Stimulated activated naive CD4-positive, alpha-beta T cell treated with Interleukin-2 at 50 U/mL for 16 hours (primary cell): ENCODE measurements around the gene CLSTN2.

Experiments
- DNase-seq: peaks from one replicate; lab custom pipeline; 2025; lab: John Stamatoyannopoulos, UW

Gene CLSTN2

GRCh38 chr3:139935016-139935865 lies at the start of gene CLSTN2:
Gene CLSTN2, plus strand, starts transcription at chr3:139935185.
- no peak for DNase-seq

GRCh38 chr3:139887431-139887830 lies 47.6 kb upstream of the CLSTN2 start:
- DNase-seq = no peak

- DNase-seq = no peak
These were observed 46.3 kb upstream of the CLSTN2 start for GRCh38 chr3:139888561-139889140.

- no peak for DNase-seq
These were observed 41.6 kb upstream of the CLSTN2 start for GRCh38 chr3:139893267-139893962.

GRCh38 chr3:139893963-139894642 lies 40.9 kb upstream of the CLSTN2 start:
- no peak for DNase-seq

GRCh38 chr3:139894643-139894989 lies 40.4 kb upstream of the CLSTN2 start:
- no peak for DNase-seq

DNA sequence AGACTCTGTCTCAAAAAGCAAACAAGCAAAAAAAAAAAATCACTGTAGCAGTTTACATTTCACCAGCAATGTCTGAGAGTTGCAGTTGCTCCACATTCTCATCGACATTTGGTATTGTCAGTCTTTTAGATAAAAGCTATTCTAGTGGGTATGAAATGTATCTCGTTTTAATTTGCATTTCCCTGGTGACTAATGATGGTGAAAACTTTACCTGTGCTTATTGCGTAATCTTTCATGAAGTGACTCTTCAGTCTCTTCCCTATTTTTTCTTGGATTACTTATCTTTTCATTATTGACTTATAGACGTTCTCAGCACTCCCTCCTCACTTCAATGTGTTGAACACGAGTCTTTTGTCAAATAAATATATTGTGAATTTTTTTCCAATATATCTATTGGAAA lies 37.2 kb upstream of the CLSTN2 start:
- no peak for DNase-seq

DNA sequence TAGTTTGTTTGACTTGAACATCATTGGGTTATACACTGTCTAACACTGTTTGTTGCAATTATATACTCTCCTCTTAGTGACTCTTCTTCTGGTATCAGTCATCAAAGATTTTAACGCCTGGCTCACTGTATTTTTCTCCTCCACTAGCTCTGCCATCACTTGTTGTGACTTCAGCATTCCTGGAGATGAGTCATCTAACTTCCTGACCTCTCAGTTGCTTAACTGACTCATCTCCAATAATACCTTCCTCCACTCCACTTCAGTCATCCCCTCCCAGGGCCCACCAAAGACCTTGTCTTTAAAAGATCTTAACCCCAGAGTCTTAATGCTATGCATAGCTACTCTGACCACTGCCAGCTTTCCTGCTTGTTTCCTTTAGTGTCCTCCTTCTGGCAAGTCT lies 28.6 kb upstream of the CLSTN2 start:
- DNase-seq = no peak

GRCh38 chr3:139909811-139910210 lies 25.2 kb upstream of the CLSTN2 start:
- DNase-seq = no peak

- DNase-seq = no peak
These were observed 18.7 kb upstream of the CLSTN2 start for GRCh38 chr3:139916271-139916670.

- no peak for DNase-seq
These were observed 17.7 kb upstream of the CLSTN2 start for GRCh38 chr3:139917226-139917785.

- no peak for DNase-seq
These were observed 6.1 kb upstream of the CLSTN2 start for GRCh38 chr3:139928708-139929505.

- no peak for DNase-seq
These were observed 4.8 kb upstream of the CLSTN2 start for GRCh38 chr3:139930211-139930610.

DNA sequence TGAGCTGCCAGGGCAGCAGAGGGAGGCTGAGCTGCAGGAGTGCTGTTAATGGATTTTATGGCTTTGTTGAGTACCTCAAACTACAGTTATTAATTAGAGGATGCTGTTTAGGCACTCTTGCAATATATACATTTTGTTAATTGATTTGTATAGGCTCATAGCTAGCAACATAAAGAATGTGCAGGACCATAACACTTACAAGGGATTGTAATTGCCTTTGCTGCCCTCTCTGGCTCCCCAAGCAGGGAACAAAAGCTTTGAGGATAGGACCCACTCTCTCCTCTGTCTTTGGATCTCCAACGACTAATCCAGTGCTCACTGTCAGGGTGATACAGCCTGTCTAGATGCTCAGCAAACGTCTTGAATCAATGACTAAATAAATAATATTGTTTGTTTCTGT lies 1.2 kb upstream of the CLSTN2 start:
- no peak for DNase-seq

DNA sequence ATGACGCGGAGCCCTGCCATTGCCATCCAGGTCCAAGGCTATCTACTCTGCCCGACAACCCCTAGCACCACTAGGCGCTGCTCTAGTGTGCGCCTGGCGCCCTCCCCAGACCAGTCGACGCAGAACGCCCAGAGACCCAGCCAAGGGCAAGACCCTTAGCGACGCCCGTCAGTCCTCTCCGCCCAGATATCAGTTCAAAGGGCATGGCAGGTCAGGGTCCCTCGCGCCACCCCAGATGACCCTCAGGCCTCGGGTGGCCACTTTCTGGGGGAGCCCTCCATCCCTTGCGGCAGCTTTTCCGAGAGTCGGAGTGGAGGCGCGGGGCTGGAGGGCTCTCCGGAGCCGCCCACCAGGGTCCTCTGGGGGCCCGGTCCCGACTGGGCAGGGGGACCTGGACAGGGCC lies 371 bp upstream of the CLSTN2 start:
- no peak for DNase-seq

- no peak for DNase-seq
These were observed 1.2 kb downstream of the CLSTN2 start for GRCh38 chr3:139935866-139936817.

- DNase-seq = no peak
These were observed 2.8 kb downstream of the CLSTN2 start for GRCh38 chr3:139937674-139938279.

DNA sequence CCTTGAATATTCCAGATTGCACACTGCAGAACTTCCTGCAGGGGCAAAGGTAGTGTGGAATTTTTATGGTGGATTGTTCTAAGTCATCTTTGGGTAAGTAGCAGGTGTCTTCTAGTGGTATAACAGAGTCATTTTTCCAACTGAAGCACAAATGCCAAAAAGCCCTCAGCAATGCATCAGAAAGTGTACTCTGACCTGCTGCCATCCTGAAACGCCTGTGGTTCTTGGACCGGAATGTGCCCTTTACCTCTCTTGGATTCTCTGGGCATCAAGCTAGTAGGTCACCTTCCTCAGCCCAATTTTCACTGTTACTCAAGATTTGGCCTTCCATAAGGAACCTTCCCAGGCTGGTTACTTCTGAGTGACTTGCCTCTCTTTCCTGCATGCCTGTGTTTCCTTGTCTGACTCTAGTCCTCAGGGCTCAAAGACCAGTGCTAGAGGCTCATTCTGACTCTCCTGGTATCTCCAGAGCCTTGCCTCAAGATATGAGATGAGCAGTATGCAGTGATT lies 4.8 kb downstream of the CLSTN2 start:
- no peak for DNase-seq

DNA sequence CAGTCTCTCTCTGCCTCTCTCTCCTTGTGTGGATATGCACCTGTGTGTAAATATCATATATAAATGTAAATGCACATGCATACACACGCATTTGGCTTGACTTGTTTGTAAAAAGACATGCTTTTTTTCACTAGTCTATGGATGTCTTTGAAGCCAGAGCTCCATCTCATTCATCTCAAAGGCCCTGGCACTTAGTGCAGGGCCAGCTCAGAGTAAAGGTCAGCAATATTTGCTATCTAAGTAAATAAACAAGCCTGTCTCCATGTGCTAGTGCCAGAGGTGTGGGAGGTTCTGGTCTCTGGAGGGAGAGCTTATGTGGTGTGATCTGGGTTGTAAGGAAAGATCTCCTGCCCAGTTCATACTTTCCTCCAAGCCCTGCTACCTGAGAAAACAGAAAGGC lies 5.6 kb downstream of the CLSTN2 start:
- no peak for DNase-seq

DNA sequence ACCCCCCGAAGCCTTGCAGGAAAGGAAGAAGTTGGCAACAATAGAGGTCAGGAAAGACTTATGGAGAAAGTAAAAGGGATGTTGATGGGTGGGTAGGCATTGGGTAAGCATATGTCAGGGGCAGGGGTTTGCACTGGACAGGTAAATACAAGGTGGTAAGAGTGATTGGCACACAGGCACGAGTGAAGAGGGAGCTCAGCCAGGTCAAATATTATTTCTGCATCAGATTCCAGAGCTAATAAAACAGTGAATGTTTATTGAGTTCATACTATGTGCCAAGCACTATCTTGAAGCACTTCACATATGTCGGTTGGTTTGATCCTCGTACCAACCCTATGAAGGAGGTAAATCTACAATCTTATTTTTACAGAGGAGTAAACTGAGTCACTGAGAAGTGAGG lies 6.6 kb downstream of the CLSTN2 start:
- no peak for DNase-seq
